ENCODE measurements around the gene PDS5B.
"Not testable (repeated sequence)": the region's sequence is repeated elsewhere in the genome, so short reads cannot be mapped to it uniquely, and the experiment has no call there.

Gene PDS5B

DNA sequence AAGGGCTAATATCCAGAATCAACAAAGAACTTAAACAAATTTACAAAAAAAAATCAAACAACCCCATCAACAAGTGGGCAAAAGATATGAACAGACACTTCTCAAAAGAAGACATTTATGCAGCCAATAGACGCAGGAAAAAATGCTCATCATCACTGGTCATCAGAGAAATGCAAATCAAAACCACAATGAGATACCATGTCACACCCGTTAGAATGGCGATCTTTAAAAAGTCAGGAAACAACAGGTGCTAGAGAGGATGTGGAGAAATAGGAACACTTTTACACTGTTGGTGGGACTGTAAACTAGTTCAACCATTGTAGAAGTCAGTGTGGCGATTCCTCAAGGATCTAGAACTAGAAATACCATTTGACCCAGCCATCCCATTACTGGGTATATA, 10.6 kb upstream of the PDS5B start:
- not testable (repeated sequence) for H3K4me1 ChIP-seq (ENCODE audit: control insufficient read depth, insufficient read depth, low read length); H3K27me3 ChIP-seq (ENCODE audit: control insufficient read depth, insufficient read depth, low read length); H3K9ac ChIP-seq (ENCODE audit: low read depth, low read length); H3K4me3 ChIP-seq (ENCODE audit: low read depth, low read length); H3K36me3 ChIP-seq (ENCODE audit: control insufficient read depth, insufficient read depth, low read length); H3K9me3 ChIP-seq (ENCODE audit: control insufficient read depth, insufficient read depth, low read length)

DNA sequence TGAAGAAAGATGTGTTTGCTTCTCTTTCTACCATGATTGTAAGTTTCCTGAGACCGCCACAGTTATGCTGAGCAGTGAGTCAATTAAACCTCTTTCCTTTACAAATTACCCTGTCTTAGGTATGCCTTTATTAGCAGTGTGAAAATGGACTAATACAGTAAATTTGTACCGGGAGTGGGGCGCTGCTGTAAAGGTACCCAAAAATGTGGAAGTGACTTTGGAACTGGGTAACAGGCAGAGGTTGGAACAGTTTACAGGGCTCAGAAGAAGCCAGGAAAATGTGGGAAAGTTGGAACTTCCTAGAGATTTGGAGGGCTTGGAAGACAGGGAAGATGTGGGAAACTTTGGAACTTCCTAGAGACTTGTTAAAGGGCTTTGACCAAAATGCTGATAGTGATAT, 9.2 kb upstream of the PDS5B start:
- Histone ChIP-seq H3K27me3 (ENCODE audit: control insufficient read depth, insufficient read depth, low read length) (no peaks in the 10 kb centered on the region), H3K36me3 (ENCODE audit: control insufficient read depth, insufficient read depth, low read length) (no peaks in the 10 kb centered on the region), H3K9ac (ENCODE audit: low read depth, low read length) (no peak overlapping the region), H3K4me3 (ENCODE audit: low read depth, low read length) (no peak overlapping the region), H3K4me1 (ENCODE audit: control insufficient read depth, insufficient read depth, low read length) (no peaks in the 10 kb centered on the region), H3K9me3 (ENCODE audit: control insufficient read depth, insufficient read depth, low read length) (no peaks in the 10 kb centered on the region)

DNA sequence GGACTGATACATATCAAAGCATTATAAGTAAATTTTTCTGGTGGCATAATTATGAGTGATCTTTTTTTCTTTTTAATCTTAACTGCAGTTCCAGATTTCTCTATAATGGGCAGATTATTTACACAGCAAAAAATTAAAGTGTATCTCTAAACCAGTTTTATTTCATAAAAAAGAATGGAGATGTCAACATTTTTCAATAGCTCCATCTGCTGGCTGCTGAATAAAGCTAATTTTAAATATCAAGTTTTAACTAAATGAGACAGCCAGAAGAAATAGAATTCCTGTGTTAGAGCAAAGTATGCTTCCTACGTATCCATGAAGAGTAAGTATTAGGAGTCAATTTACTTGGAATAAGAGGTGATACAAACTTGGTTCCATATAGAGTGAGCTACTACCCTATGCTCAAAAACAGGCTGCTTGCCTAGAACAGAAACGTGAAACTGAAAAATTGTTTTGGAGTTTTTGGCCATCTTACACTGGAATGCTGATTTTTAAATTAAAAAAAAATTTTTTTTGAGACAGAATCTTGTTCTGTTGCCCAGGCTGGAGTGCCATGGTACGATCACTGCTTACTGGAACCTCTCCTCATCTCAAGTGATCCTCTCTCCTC, 5.0 kb upstream of the PDS5B start:
- Histone ChIP-seq H3K9ac (ENCODE audit: low read depth, low read length) (no peak overlapping the region), H3K4me1 (ENCODE audit: control insufficient read depth, insufficient read depth, low read length) (no peaks in the 10 kb centered on the region), H3K36me3 (ENCODE audit: control insufficient read depth, insufficient read depth, low read length) (no peaks in the 10 kb centered on the region), H3K27me3 (ENCODE audit: control insufficient read depth, insufficient read depth, low read length) (peaks cover 8% of the 10 kb centered on the region), H3K4me3 (ENCODE audit: low read depth, low read length) (no peak overlapping the region), H3K9me3 (ENCODE audit: control insufficient read depth, insufficient read depth, low read length) (no peaks in the 10 kb centered on the region)

DNA sequence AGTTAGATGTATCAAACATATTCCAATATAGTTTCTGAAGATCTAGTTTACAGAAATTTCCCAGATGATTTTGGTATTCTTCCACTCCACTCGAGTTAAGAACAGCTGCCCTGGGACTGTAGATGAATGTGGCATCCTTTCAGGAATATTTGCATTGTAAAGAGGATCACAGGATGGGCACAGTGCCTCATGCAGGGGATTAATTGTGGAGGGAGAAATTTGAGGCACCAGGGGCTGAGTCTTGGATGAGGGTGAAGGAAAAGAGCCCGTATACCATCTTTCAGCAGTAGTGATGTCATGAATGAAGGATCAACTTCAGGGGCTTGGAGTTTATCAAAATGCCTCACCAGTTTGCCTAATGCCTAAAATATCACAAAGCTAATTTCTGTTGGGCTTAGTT, 4.0 kb upstream of the PDS5B start:
- H3K36me3 ChIP-seq (ENCODE audit: control insufficient read depth, insufficient read depth, low read length) = no peaks in the 10 kb centered on the region
- no peak overlapping the region for H3K9ac ChIP-seq (ENCODE audit: low read depth, low read length)
- no peaks in the 10 kb centered on the region for H3K4me1 ChIP-seq (ENCODE audit: control insufficient read depth, insufficient read depth, low read length)
- no peaks in the 10 kb centered on the region for H3K9me3 ChIP-seq (ENCODE audit: control insufficient read depth, insufficient read depth, low read length)
- H3K4me3 ChIP-seq (ENCODE audit: low read depth, low read length) = no peak overlapping the region
- peaks cover 8% of the 10 kb centered on the region for H3K27me3 ChIP-seq (ENCODE audit: control insufficient read depth, insufficient read depth, low read length)

DNA sequence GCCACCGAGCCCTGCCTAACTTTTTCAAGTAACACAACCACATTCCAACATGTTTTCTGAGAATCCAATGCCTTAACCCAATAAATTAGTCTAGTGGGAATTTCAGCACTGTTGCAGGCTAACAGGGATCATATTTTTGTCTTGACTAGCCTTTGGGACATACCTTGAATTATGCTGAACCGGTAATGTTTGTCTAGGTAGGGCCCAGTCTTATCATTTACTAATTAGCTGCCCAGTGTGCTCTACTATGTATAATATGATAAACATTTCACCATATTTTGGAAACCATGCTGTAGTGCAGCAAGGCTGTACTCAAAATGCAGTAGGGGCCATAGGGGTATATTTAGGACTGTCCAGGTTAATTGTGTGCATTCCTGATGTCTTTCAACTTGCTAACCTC, 3.3 kb upstream of the PDS5B start:
- H3K9ac ChIP-seq (ENCODE audit: low read depth, low read length) = no peak overlapping the region
- no peaks in the 10 kb centered on the region for H3K4me1 ChIP-seq (ENCODE audit: control insufficient read depth, insufficient read depth, low read length)
- H3K4me3 ChIP-seq (ENCODE audit: low read depth, low read length) = no peak overlapping the region
- no peaks in the 10 kb centered on the region for H3K36me3 ChIP-seq (ENCODE audit: control insufficient read depth, insufficient read depth, low read length)
- no peaks in the 10 kb centered on the region for H3K9me3 ChIP-seq (ENCODE audit: control insufficient read depth, insufficient read depth, low read length)
- peaks cover 8% of the 10 kb centered on the region for H3K27me3 ChIP-seq (ENCODE audit: control insufficient read depth, insufficient read depth, low read length)

DNA sequence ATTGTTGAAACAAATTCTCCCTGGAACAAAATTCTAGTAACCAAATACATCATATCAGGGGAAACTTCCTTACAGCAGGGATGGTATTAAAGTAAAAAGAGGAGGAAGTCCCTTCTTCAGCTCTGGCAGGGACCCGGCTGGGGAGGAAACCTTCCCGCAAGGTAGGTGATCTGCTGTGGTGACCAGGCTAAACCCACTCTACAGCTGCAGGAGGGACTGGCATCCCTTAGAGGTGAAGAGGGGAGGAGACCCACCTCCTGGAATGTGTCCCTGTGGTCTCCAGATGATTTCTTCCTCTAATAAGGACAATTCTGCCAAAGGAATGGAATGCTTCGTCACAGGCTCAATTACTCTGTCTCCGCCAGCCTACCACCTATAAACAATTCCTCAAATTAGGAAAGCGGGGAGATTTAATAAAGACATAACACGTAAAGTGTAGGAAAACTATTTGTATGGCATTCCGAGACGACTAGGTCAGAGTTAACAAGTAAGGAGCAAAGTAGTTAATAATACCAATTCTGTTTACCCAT, 637 bp upstream of the PDS5B start:
- Histone ChIP-seq H3K27me3 (ENCODE audit: control insufficient read depth, insufficient read depth, low read length) (peaks cover 8% of the 10 kb centered on the region), H3K4me3 (ENCODE audit: low read depth, low read length) (peak overlapping the region; percentile 73), H3K36me3 (ENCODE audit: control insufficient read depth, insufficient read depth, low read length) (no peaks in the 10 kb centered on the region), H3K9me3 (ENCODE audit: control insufficient read depth, insufficient read depth, low read length) (no peaks in the 10 kb centered on the region), H3K9ac (ENCODE audit: low read depth, low read length) (no peak overlapping the region), H3K4me1 (ENCODE audit: control insufficient read depth, insufficient read depth, low read length) (peaks cover 7% of the 10 kb centered on the region)

GRCh38 chr13:32587011-32587810, 959 bp downstream of the PDS5B start:
- Histone ChIP-seq H3K36me3 (ENCODE audit: control insufficient read depth, insufficient read depth, low read length) (no peaks in the 10 kb centered on the region), H3K27me3 (ENCODE audit: control insufficient read depth, insufficient read depth, low read length) (peaks cover 8% of the 10 kb centered on the region), H3K4me1 (ENCODE audit: control insufficient read depth, insufficient read depth, low read length) (peaks cover 7% of the 10 kb centered on the region), H3K9ac (ENCODE audit: low read depth, low read length) (peak overlapping the region; percentile 79), H3K4me3 (ENCODE audit: low read depth, low read length) (peak overlapping the region; percentile 92), H3K9me3 (ENCODE audit: control insufficient read depth, insufficient read depth, low read length) (no peaks in the 10 kb centered on the region)

GRCh38 chr13:32587811-32588170, 1.5 kb downstream of the PDS5B start:
- Histone ChIP-seq H3K9me3 (ENCODE audit: control insufficient read depth, insufficient read depth, low read length) (no peaks in the 10 kb centered on the region), H3K9ac (ENCODE audit: low read depth, low read length) (peak overlapping the region; percentile 79), H3K4me1 (ENCODE audit: control insufficient read depth, insufficient read depth, low read length) (peaks cover 7% of the 10 kb centered on the region), H3K4me3 (ENCODE audit: low read depth, low read length) (peak overlapping the region; percentile 92), H3K36me3 (ENCODE audit: control insufficient read depth, insufficient read depth, low read length) (no peaks in the 10 kb centered on the region), H3K27me3 (ENCODE audit: control insufficient read depth, insufficient read depth, low read length) (peaks cover 8% of the 10 kb centered on the region)

DNA sequence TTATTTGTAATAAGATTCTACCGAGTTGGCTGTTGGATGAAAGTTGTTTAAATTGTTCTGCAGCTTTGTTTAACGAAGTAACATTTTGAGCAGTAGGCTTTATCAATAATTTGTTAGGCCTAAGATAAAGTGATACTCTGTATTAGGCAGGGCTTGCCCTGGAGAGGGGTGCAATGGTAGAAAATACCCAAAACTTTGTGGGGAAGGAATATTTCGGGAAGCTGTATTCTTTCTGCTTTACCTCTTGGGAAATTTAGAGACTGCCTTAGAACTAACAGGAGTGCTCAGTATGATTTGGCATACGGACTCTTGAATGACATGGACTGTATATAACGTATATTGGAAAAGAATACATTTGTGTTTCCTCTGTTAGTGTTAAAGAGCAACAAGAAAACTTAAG, 2.5 kb downstream of the PDS5B start:
- H3K9ac ChIP-seq (ENCODE audit: low read depth, low read length) = no peak overlapping the region

DNA sequence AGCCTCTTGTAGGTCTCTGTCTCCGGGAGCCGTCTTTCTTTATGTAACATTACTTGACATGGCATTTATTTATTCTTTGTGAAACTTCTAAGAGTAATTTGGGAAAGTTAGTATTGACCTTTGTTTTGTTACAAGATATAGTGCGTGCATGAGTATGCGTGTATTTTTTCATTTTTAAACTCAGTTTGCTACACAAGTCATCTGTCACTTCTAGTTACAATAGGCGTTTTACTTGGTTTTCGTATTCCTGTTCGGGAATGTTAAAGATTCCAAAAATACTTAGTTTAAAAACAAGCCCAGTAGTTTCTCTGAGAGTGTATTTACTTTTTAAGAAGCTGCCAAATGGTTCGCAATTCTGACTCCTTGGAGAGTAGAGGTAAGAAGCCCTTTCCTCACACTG, 3.2 kb downstream of the PDS5B start:
- H3K9me3 ChIP-seq (ENCODE audit: control insufficient read depth, insufficient read depth, low read length) = no peaks in the 10 kb centered on the region
- peaks cover 7% of the 10 kb centered on the region for H3K4me1 ChIP-seq (ENCODE audit: control insufficient read depth, insufficient read depth, low read length)
- H3K4me3 ChIP-seq (ENCODE audit: low read depth, low read length) = no peak overlapping the region
- no peaks in the 10 kb centered on the region for H3K36me3 ChIP-seq (ENCODE audit: control insufficient read depth, insufficient read depth, low read length)
- no peak overlapping the region for H3K9ac ChIP-seq (ENCODE audit: low read depth, low read length)
- H3K27me3 ChIP-seq (ENCODE audit: control insufficient read depth, insufficient read depth, low read length) = peaks cover 6% of the 10 kb centered on the region

More for the DNA sequence above, 2.5 kb downstream of the PDS5B start:
- Histone ChIP-seq H3K9me3 (ENCODE audit: control insufficient read depth, insufficient read depth, low read length) (no peaks in the 10 kb centered on the region), H3K4me3 (ENCODE audit: low read depth, low read length) (peak overlapping the region; percentile 92), H3K27me3 (ENCODE audit: control insufficient read depth, insufficient read depth, low read length) (peaks cover 8% of the 10 kb centered on the region), H3K4me1 (ENCODE audit: control insufficient read depth, insufficient read depth, low read length) (peaks cover 7% of the 10 kb centered on the region), H3K36me3 (ENCODE audit: control insufficient read depth, insufficient read depth, low read length) (no peaks in the 10 kb centered on the region)

DNA sequence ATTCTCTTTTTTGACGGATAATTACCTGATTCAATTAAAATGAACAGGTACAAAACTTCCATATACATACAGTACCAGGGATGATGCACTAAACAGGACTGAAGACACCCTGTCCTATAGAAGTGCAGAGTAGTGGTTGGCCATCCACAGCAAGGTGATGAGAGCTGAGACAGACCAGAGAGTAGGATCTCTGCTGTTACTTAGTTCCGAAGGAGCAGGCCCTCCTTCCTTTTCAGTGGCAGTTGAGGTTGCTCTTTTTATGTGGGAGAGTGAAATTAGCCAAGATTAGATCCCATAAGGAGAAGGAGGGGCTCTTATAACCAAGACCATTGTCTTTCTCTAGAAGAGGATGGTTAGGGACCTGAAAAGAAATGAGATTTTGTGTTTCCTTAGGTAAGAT, 4.0 kb downstream of the PDS5B start:
- Histone ChIP-seq H3K36me3 (ENCODE audit: control insufficient read depth, insufficient read depth, low read length) (no peaks in the 10 kb centered on the region), H3K9ac (ENCODE audit: low read depth, low read length) (no peak overlapping the region)

DNA sequence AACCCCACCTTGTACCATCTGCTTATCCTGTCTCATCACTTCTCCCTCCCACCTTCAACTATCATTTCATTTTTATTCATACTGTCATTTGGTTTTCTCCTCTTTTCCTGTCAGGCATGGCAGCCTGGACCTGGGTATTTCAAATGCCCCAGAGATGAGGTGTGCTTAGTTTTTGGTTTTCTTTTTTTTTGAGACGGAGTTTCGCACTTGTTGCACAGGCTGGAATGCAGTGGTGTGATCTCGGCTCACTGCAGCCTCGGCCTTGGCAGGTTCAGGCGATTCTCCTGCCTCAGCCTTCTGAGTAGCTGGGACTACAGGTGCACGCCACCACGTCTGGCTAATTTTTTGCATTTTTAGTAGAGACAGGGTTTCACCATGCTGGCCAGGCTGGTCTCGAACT, 5.8 kb downstream of the PDS5B start:
- H3K27me3 ChIP-seq (ENCODE audit: control insufficient read depth, insufficient read depth, low read length) = no peaks in the 10 kb centered on the region
- no peaks in the 10 kb centered on the region for H3K9me3 ChIP-seq (ENCODE audit: control insufficient read depth, insufficient read depth, low read length)
- H3K36me3 ChIP-seq (ENCODE audit: control insufficient read depth, insufficient read depth, low read length) = no peaks in the 10 kb centered on the region
- peaks cover 7% of the 10 kb centered on the region for H3K4me1 ChIP-seq (ENCODE audit: control insufficient read depth, insufficient read depth, low read length)
- H3K9ac ChIP-seq (ENCODE audit: low read depth, low read length) = no peak overlapping the region
- no peak overlapping the region for H3K4me3 ChIP-seq (ENCODE audit: low read depth, low read length)

More for the DNA sequence above, 4.0 kb downstream of the PDS5B start:
- H3K9me3 ChIP-seq (ENCODE audit: control insufficient read depth, insufficient read depth, low read length) = no peaks in the 10 kb centered on the region
- peaks cover 4% of the 10 kb centered on the region for H3K27me3 ChIP-seq (ENCODE audit: control insufficient read depth, insufficient read depth, low read length)
- H3K4me1 ChIP-seq (ENCODE audit: control insufficient read depth, insufficient read depth, low read length) = peaks cover 7% of the 10 kb centered on the region
- no peak overlapping the region for H3K4me3 ChIP-seq (ENCODE audit: low read depth, low read length)
